Measurements from ENCODE around the gene GLDC.
A peak's percentile ranks its signal among the peaks of the same experiment; 100 is the strongest.

GLDC gene

DNA sequence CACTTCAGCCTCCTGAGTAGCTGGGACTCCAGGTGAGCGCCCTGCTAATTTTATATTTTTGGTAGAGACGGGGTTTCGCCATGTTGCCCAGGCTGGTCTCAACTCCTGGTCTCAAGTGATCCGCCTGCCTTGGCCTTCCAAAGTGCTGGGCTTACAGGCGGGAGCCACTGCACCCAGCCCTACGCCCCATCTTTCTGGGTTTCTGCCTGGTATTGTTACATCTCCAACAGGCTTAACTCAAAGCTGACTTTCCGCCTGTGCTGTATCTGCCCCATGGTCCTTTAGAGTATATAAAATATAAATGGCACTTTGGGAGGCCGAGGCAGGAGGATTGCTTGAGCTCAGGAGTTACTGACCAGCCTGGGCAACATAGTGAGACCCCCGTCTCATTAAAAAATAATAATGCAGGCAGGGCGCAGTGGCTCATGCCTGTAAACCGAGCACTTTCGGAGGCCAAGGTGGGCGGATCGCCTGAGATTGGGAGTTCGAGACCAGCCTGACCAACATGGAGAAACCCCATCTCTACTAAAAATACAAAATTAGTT lies 36.5 kb upstream of the GLDC start:
- no peak for TF ChIP-seq ZFX (IDR thresholded peaks at IDR 0.05; ENCODE audit: borderline replicate concordance)
- TF ChIP-seq, protein P1, sequence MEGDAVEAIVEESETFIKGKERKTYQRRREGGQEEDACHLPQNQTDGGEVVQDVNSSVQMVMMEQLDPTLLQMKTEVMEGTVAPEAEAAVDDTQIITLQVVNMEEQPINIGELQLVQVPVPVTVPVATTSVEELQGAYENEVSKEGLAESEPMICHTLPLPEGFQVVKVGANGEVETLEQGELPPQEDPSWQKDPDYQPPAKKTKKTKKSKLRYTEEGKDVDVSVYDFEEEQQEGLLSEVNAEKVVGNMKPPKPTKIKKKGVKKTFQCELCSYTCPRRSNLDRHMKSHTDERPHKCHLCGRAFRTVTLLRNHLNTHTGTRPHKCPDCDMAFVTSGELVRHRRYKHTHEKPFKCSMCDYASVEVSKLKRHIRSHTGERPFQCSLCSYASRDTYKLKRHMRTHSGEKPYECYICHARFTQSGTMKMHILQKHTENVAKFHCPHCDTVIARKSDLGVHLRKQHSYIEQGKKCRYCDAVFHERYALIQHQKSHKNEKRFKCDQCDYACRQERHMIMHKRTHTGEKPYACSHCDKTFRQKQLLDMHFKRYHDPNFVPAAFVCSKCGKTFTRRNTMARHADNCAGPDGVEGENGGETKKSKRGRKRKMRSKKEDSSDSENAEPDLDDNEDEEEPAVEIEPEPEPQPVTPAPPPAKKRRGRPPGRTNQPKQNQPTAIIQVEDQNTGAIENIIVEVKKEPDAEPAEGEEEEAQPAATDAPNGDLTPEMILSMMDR (IDR thresholded peaks at IDR 0.05), result no peak

DNA sequence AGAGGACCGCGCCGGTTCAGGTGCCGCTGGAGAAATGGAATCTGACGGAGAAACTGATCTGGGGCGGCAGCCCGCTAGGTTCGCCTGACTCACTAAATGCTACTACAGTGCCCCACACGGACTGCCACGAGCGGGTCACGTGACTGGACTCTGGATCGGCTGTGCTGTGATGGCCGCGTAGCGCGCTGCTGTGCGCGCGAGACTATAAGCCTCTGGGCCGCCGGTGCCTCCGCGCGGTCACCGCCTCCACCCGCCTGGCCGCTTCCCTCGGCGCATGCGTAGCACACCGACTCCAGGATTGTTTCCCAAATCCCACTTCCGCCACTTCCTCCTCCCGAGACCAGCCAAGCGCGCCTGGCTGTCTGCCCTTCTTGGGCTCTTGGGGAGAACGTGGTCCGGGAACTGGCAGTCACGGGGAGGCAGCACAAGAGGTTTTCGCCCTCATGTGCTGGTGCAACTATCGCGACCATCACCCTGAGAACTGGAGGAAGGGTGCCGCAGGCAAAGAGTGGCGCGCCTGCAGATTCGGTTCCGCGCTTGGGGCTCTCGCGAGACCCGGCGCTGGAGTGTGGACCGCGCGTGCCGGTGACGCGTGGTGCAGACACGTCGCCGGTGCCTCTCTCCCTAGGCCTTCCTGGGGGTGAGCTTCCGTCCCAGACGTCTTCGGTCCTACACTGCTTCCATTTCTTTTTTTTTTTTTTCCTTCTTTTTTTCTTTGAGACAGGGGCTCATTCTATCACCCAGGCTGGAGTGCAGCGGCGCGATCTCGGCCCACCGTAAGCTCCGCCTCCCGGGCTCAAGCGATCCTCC lies 35.8 kb upstream of the GLDC start:
- TF ChIP-seq ZFX (IDR thresholded peaks at IDR 0.05; ENCODE audit: borderline replicate concordance), result no peak
- TF ChIP-seq, protein P1 (IDR thresholded peaks at IDR 0.05), result peak; percentile 14; the same call in 1 of the 2 replicates
- peak overlapping the region; percentile 99 for H3K27ac ChIP-seq

More for the DNA sequence above, 36.5 kb upstream of the GLDC start:
- peak overlapping the region; percentile 99 for H3K27ac ChIP-seq

DNA sequence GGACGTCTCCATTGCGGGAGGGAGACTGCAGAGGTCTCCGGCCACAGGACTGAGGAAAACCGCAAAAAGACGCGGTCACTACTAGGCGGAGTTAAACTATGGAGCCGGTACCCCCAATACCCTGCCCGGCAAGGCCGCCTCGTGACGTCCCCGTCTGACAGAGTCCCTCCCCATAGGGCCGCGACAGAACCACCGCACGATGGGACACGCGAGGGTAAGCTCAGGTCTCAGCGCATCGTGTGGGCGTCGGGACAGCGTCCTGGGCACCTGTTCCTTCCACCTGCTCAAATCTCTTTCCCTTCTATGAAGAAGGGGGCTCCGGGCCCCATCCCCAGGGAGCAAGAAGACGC lies 35.2 kb upstream of the GLDC start:
- TF ChIP-seq, protein P1 (IDR thresholded peaks at IDR 0.05), result no peak
- TF ChIP-seq ZFX (IDR thresholded peaks at IDR 0.05; ENCODE audit: borderline replicate concordance), result no peak

DNA sequence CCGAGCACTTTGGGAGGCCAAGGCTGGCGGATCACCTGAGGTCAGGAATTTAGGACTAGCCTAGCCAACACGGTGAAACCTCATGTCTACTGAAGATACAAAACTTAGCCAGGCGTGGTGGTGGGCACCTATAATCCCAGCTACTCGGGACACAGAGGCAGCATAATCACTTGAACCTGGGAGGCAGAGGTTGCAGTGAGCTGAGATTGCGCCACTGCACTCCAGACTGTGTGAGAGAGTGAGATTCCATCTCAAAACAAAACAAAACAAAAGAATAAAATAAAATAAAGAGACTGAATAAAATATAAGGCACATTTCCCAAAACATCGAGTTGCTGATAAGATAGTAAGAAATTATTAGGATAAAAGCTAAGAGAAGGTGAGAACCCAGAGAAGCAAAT lies 32.3 kb upstream of the GLDC start:
- H3K27ac ChIP-seq, result peak overlapping the region; percentile 61
- TF ChIP-seq ZFX (IDR thresholded peaks at IDR 0.05; ENCODE audit: borderline replicate concordance), result no peak
- TF ChIP-seq, protein P1 (IDR thresholded peaks at IDR 0.05), result no peak

More for the DNA sequence above, 35.2 kb upstream of the GLDC start:
- peak overlapping the region; percentile 99 for H3K27ac ChIP-seq

DNA sequence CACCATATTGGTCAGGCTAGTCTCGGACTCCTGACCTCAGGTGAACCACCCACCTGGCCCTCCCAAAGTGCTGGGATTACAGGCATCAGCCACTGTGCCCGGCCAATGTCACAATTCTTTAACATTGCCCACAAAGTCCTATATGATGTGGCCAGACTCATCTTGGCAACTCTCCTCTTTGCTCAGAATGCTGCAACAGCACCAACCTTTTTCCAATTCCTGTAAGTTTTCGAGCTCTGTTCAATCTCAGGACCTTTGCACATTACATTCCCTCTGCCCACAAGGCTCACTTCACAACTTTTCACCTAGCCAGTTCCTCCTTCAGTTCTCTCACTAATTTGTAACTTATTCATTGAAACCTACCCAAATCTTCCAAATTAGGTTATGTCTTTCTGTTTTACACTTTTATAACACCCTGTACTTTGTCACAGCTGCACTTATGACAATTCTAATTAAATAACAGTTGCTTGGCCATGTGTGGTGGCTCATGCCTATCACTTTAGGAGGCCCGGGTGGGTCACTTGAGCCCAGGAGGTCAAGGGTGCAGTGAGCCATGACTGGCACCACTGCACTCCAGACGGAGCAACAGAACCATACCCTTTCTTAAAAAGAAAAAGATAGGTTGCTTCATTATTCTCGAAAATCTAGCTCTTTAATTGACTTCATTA lies 30.9 kb upstream of the GLDC start:
- no peak for TF ChIP-seq ZFX (IDR thresholded peaks at IDR 0.05; ENCODE audit: borderline replicate concordance)
- TF ChIP-seq, protein P1 (IDR thresholded peaks at IDR 0.05), result no peak
- peak overlapping the region; percentile 59; the same call in 1 of the 2 replicates for H3K27ac ChIP-seq

DNA sequence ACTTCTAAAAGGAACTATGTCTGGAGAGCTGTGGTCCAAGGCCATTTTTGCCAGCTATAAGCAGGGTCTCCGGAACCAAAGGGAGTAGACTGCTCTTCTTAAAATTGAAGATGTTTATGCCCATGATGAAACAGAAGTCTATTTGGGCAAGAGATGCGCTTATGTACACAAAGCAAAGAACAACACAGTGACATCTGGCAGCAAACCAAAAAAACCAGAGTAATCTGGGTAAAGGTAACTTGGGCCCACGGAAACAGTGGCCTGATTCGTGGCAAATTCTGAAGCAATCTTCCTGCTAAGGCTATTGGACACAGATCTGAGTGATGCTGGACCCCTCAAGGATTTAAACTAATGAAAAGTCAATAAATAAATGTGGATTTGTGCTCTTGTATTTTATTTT lies 29.7 kb upstream of the GLDC start:
- peak overlapping the region; percentile 59 for H3K27ac ChIP-seq
- TF ChIP-seq ZFX (IDR thresholded peaks at IDR 0.05; ENCODE audit: borderline replicate concordance), result no peak
- TF ChIP-seq, protein P1 (IDR thresholded peaks at IDR 0.05), result no peak

All from 22Rv1 (cell line).